HepG2 (cell line): ENCODE data around the gene CHTF18. TPM values are rescaled to one million over a fixed set of nuclear protein-coding genes. Genes with fewer than 3 reads are reported as not detected.

Experiments
- ATAC-seq: fragments of 200-7000 bp; cut with Tn5 transposase; 3 replicates; pipeline ENCODE4 v1.9.1; 2020; ENCODE audit warnings: mild to moderate bottlenecking, moderate library complexity
- BruUV-seq: library from RNA; stranded (reverse); fragments of 400-500 nt; replicated peaks from 2 replicates; lab custom pipeline; 2021; lab: Mats Ljungman, UMichigan
- CTCF ChIA-PET: fragments of 300-600 bp; formaldehyde crosslinking; extraction: SDS; loops from one replicate; lab custom pipeline; 2021; ENCODE audit warnings: low total read pairs, inconsistent platforms, low intra/inter-chr PET ratio; lab: Yijun Ruan, JAX
- POLR2A ChIA-PET: fragments of 350-600 bp; sonication (Branson Sonifier 250); formaldehyde crosslinking; loops from one replicate; lab custom pipeline; 2020; ENCODE audit warnings: antibody characterized with exemption, inconsistent platforms; lab: Yijun Ruan, JAX
- DNase-seq: peaks from one replicate; pipeline ENCODE4 v3.0.0-alpha.2; 2015; ENCODE audit warnings: low spot score
- FAIRE-seq: peaks from 3 replicates; lab custom pipeline; 2011; peaks lifted over from hg19 to GRCh38; lab: Jason Lieb, UNC
- H2AFZ ChIP-seq: one replicate; pipeline ENCODE4 v1.6.1; 2011; ENCODE audit warnings: low read length, inconsistent platforms
- H3K27ac ChIP-seq: fragments of 300-600 bp; 3 replicates; pipeline ENCODE4 v1.8.0; 2011; ENCODE audit warnings: mixed run types, mild to moderate bottlenecking, mixed read lengths, low read length, inconsistent platforms; ENCODE audit not compliant: insufficient read depth; ENCODE audit errors: extremely low read length
- H3K27me3 ChIP-seq, 2 experiments: fragments of 200-600 bp in 1 of 2; 2 replicates in 1 of 2; 3 replicates in 1 of 2; pipeline versions ENCODE4 v1.6.0 to v1.8.0; 2011; ENCODE audit warnings: low read length in 2 of 2, mild to moderate bottlenecking in 2 of 2, moderate library complexity in 2 of 2, inconsistent platforms in 1 of 2; ENCODE audit not compliant: insufficient read depth in 2 of 2, control insufficient read depth in 1 of 2
- H3K36me3 ChIP-seq, 2 experiments: fragments of 200-600 bp in 1 of 2; replicated peaks in 1 of 2; 2 replicates in 1 of 2; 3 replicates in 1 of 2; pipeline versions ENCODE4 v1.5.1 to v1.8.0; 2011; ENCODE audit warnings: low read length in 2 of 2, inconsistent platforms in 1 of 2; ENCODE audit not compliant: insufficient read depth in 2 of 2, control insufficient read depth in 1 of 2
- H3K4me1 ChIP-seq: 2 replicates; pipeline ENCODE4 v1.5.1; 2012; ENCODE audit warnings: low read length, inconsistent platforms; ENCODE audit not compliant: insufficient read depth
- H3K4me2 ChIP-seq: 2 replicates; pipeline ENCODE4 v1.6.0; 2011; ENCODE audit warnings: low read depth, low read length, inconsistent platforms
- H3K4me3 ChIP-seq, 3 experiments: fragments of 200-600 bp in 1 of 3; sonication (generic), shearing (Covaris generic) in 1 of 3; replicated peaks in 1 of 3; 2 replicates each; pipeline ENCODE4 v1.5.1; 2011 to 2016; ENCODE audit warnings: low read length in 3 of 3, inconsistent platforms in 2 of 3, low read depth in 2 of 3, mild to moderate bottlenecking in 2 of 3, control low read depth in 1 of 3, mixed read lengths in 1 of 3; ENCODE audit not compliant: insufficient read depth in 1 of 3
- H3K79me2 ChIP-seq: one replicate; pipeline ENCODE4 v1.6.1; 2011; ENCODE audit warnings: low read length, inconsistent platforms; ENCODE audit not compliant: insufficient read depth
- H3K9ac ChIP-seq: 2 replicates; pipeline ENCODE4 v1.6.0; 2011; ENCODE audit warnings: mild to moderate bottlenecking, low read depth, low read length, inconsistent platforms; ENCODE audit not compliant: insufficient read depth
- H3K9me3 ChIP-seq: 2 replicates; pipeline ENCODE4 v1.5.1; 2012; ENCODE audit warnings: mild to moderate bottlenecking, low read length
- H4K20me1 ChIP-seq: 2 replicates; pipeline ENCODE4 v1.6.0; 2011; ENCODE audit warnings: inconsistent platforms, mild to moderate bottlenecking, low read length, moderate library complexity; ENCODE audit not compliant: insufficient read depth
- GLMP ChIP-seq: sonication (generic); formaldehyde crosslinking; IDR thresholded peaks from 2 replicates; pipeline ENCODE4 v1.9.0; 2021; ENCODE audit warnings: missing genetic modification reagents, mild to moderate bottlenecking, borderline replicate concordance
- GTF2F1 ChIP-seq: fragments of 150-350 bp; IDR thresholded peaks from 2 replicates; pipeline ENCODE4 v1.6.1; 2014; ENCODE audit warnings: low read length
- KLF12 ChIP-seq: sonication (generic); formaldehyde crosslinking; IDR thresholded peaks from 2 replicates; pipeline ENCODE4 v1.4.0; 2020; ENCODE audit warnings: missing genetic modification reagents, borderline replicate concordance
- SIX1 ChIP-seq: sonication (generic); formaldehyde crosslinking; IDR thresholded peaks from 2 replicates; pipeline ENCODE4 v1.4.0; 2020; ENCODE audit warnings: missing genetic modification reagents, borderline replicate concordance
- XBP1 ChIP-seq: sonication (generic); formaldehyde crosslinking; IDR thresholded peaks from 2 replicates; pipeline ENCODE4 v1.5.0; 2020; ENCODE audit warnings: missing genetic modification reagents
- ZBTB3 ChIP-seq: sonication (generic); formaldehyde crosslinking; IDR thresholded peaks from 2 replicates; pipeline ENCODE4 v1.4.0; 2020; ENCODE audit warnings: low read depth, mild to moderate bottlenecking, moderate library complexity, missing genetic modification reagents, borderline replicate concordance
- ZNF574 ChIP-seq: sonication (generic); formaldehyde crosslinking; IDR thresholded peaks from 2 replicates; pipeline ENCODE4 v1.4.0; 2020; ENCODE audit warnings: missing genetic modification reagents
- ZNF850 ChIP-seq: sonication (generic); formaldehyde crosslinking; conservative IDR thresholded peaks from 2 replicates; pipeline ENCODE4 v1.9.0; 2021; ENCODE audit warnings: mild to moderate bottlenecking, missing genetic modification reagents
- ZSCAN31 ChIP-seq: sonication (generic); formaldehyde crosslinking; IDR thresholded peaks from 2 replicates; pipeline ENCODE4 v1.5.0; 2020; ENCODE audit warnings: low read depth, mild to moderate bottlenecking, missing genetic modification reagents
- WGBS: methylation state at CpG from one replicate; pipeline ENCODE4 v1.1.6; 2017; ENCODE audit warnings: low lambda C conversion rate; 5-methylcytosine and 5-hydroxymethylcytosine counted together
- in situ Hi-C: cut with HindIII; loops from 2 replicates; pipeline ENCODE4 v1.10.0; 2017; ENCODE audit warnings: low pct_unique_long_range_greater_than_20kb; ENCODE audit not compliant: extremely low pct_ligation_motif_present
- intact Hi-C: fragments of 100-400 bp; cut with micrococcal nuclease; formaldehyde crosslinking; loops from one replicate; pipeline ENCODE4 v1.10.0; 2022; ENCODE audit not compliant: unreplicated experiment
- polyA plus RNA-seq, 8 experiments: library from polyadenylated mRNA; depleted of rRNA in 3 of 8; stranded (reverse) in 7 of 8; unstranded in 1 of 8; fragments of >200 nt; fragmentation: Illumina TruSeq in 4 of 8; extraction: Trizol in 4 of 8; gene quantifications; 2 replicates each; pipeline versions ENCODE4 v1.2.1 to v1.2.3, GENCODE V29; 2011 to 2016; ENCODE audit warnings: low read depth in 4 of 8, missing spikeins in 1 of 8, mixed read lengths in 1 of 8; ENCODE audit not compliant: insufficient read depth in 1 of 8
- total RNA-seq, 5 experiments: library from RNA; depleted of rRNA; stranded (reverse); fragments of >200 nt; fragmentation: Illumina TruSeq; extraction: Trizol; gene quantifications; 2 replicates each; pipeline ENCODE4 v1.2.3, GENCODE V29; 2016; ENCODE audit warnings: low read depth in 1 of 5

The CHTF18 gene
- total and polyA plus RNA-seq, 2 of the 13 experiments (the other 11 are each of a cell fraction or from before 2014, with no cell fraction given): 8.6 to 22.9 TPM

- FAIRE-seq (no peak), ATAC-seq (no peak), DNase-seq (no peak)
- Histone ChIP-seq H3K4me3 (no peak overlapping the region), H3K4me1 (no peaks in the 10 kb centered on the region), H3K36me3 (no peaks in the 10 kb centered on the region), H3K27ac (no peak overlapping the region), H3K9ac (no peak overlapping the region), H3K4me2 (no peak overlapping the region), H2AFZ (no peak overlapping the region), H3K9me3 (no peaks in the 10 kb centered on the region), H3K79me2 (no peaks in the 10 kb centered on the region), H3K27me3 (peaks cover 0 to 4% of the 10 kb centered on the region in 2 experiments; a peak in 2 of 5 replicates), H4K20me1 (no peaks in the 10 kb centered on the region)
- ChIA-PET POLR2A (no interaction called here), CTCF (no interaction called here)
- in situ Hi-C loops: no loop called here
- intact Hi-C loops: no loop called here
- BruUV-seq: no TSS peak
- 63% methylated on average over 38 of the region's 38 CpGs for WGBS
- TF ChIP-seq GTF2F1: no peak
- no peak for TF ChIP-seq ZBTB3 (CRISPR knock-in tag)
- TF ChIP-seq ZNF574: no peak
- no peak for TF ChIP-seq KLF12 (CRISPR knock-in tag)
- TF ChIP-seq XBP1 (CRISPR knock-in tag): no peak
- no peak for TF ChIP-seq SIX1 (CRISPR knock-in tag)
- TF ChIP-seq ZSCAN31: no peak
- TF ChIP-seq ZNF850 (CRISPR knock-in tag): no peak
- no peak for TF ChIP-seq GLMP
Measured at GRCh38 chr16:767743-768235, 20.6 kb upstream of the CHTF18 start.
